Activated CD8-positive, alpha-beta T cell treated with anti-CD3 and anti-CD28 coated beads, Interleukin-2, amount 10 ng/mL, durations not matched to agents 7 days and 5 days (primary cell): Measurements from ENCODE around the gene SRSF4. TPM values are rescaled to one million over a fixed set of nuclear protein-coding genes. Genes with fewer than 3 reads are reported as not detected.

Experiments used
- ATAC-seq: fragments of 150-1000 bp; cut with Tn5 transposase; one replicate; pipeline ENCODE4 v1.10.0; 2021; ENCODE audit warnings: moderate library complexity
- CTCF ChIA-PET: fragments of 350-600 bp; sonication (Branson Sonifier 250); formaldehyde crosslinking; loops from one replicate; lab custom pipeline; 2021; ENCODE audit warnings: antibody characterized with exemption; lab: Charles Lee
- POLR2A ChIA-PET: fragments of 350-600 bp; sonication (Branson Sonifier 250); formaldehyde crosslinking; loops from one replicate; lab custom pipeline; 2021; ENCODE audit warnings: antibody characterized with exemption; lab: Charles Lee
- DNase-seq: peaks from one replicate; pipeline ENCODE4 v3.0.0-alpha.2; 2020
- H3K27ac Mint-ChIP-seq: one replicate; pipeline ENCODE4 v1.8.0; 2021; ENCODE audit warnings: mild to moderate bottlenecking, mixed read lengths
- H3K27me3 Mint-ChIP-seq: one replicate; pipeline ENCODE4 v1.8.0; 2021; ENCODE audit warnings: low read depth, mixed read lengths
- H3K36me3 Mint-ChIP-seq: one replicate; pipeline ENCODE4 v1.8.0; 2021; ENCODE audit warnings: low read depth, mixed read lengths
- H3K4me1 Mint-ChIP-seq: one replicate; pipeline ENCODE4 v1.8.0; 2021; ENCODE audit warnings: low read depth, mixed read lengths
- H3K4me3 Mint-ChIP-seq: one replicate; pipeline ENCODE4 v1.8.0; 2021; ENCODE audit warnings: mild to moderate bottlenecking, mixed read lengths
- H3K9me3 Mint-ChIP-seq: one replicate; pipeline ENCODE4 v1.8.0; 2022; ENCODE audit warnings: mixed read lengths; ENCODE audit not compliant: insufficient read depth
- total RNA-seq, 2 experiments: library from RNA; stranded (reverse); gene quantifications; one replicate each; pipeline ENCODE4 v1.2.3, GENCODE V29; 2021

Gene SRSF4
- total RNA-seq, 2 experiments from 2014 or later: 122 to 124 TPM

DNA sequence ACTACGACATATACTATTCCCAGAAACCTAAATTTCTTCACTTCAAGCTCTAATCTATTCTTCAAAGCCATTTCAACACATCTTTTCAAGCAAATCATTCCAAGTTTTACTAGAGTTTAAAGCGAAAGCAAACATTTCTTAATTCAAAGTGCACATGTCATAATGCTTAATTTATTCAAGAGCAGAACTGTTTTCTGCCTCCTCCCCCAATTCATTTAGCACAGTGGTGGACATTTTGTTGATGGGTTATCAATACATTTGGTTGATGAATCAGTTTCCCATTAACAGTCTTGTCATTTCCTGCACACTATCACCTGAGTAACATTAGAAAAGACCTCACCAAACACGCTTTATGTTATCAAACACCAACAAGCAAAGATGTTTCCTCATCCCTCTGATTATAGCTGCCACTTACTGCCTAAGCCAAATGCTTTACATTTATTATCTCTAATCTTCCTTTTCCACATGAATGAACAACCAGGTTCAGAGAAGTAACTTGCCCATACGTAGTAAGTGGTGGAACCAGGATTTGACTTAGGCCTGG, 2.0 kb downstream of the SRSF4 start:
- Mint-ChIP-seq H3K27ac (peak overlapping the region; percentile 97), H3K4me1 (peaks cover 51% of the 10 kb centered on the region), H3K27me3 (no peaks in the 10 kb centered on the region), H3K36me3 (peaks cover 39% of the 10 kb centered on the region), H3K4me3 (peak overlapping the region; percentile 96), H3K9me3 (no peaks in the 10 kb centered on the region)
- ChIA-PET CTCF (interaction anchor here (0.8 to 4.8 kb wide), 10 partner anchors 9 to 536 kb away, joined by 3 to 110 read pairs (median 7); partner anchors contain the start of gene TAF12), POLR2A (interaction anchor here (1.5 to 4.3 kb wide), 5 partner anchors 9 to 22 kb away, joined by 4 to 46 read pairs (median 16); no protein-coding TSS in a partner anchor)
- DNase-seq: no peak
- ATAC-seq: no peak

DNA sequence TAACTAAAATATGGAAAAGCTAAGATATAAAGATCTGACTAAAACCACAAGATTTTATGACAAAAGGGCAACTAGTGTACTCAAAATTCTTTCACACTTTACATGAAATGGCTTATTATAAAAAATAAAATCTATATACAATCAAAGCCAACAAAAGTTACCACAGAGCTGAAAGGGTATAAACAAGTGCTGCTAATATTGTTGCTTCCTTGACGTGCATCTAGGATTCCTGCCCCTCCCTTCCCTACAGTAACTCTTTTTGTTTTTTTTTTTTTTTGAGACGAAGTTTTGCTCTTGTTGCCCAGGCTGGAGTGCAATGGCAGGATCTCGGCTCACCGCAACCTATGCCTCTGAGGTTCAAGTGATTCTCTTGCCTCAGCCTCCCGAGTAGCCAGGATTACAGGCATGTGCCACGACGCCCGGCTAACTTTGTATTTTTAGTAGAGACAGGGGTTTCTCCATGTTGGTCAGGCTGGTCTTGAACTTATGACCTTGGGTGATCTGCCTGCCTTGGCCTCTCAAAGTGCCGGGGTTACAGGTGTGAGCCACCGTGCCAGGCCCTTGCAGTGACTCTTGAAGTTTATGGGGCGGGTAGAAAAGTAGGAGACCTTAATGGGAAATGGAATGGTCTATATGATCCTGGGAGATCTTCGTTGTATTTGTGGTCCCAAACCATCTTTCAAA, 4.5 kb downstream of the SRSF4 start:
- Mint-ChIP-seq H3K4me3 (no peak overlapping the region), H3K36me3 (peaks cover 50% of the 10 kb centered on the region), H3K27ac (peak overlapping the region; percentile 63), H3K9me3 (no peaks in the 10 kb centered on the region), H3K4me1 (peaks cover 49% of the 10 kb centered on the region), H3K27me3 (no peaks in the 10 kb centered on the region)
- POLR2A ChIA-PET: no interaction called here
- DNase-seq (no peak), ATAC-seq (no peak)
- CTCF ChIA-PET: interaction anchor here (1.0 kb wide), 1 partner anchor 25 kb away, joined by 5 read pairs; no protein-coding TSS in a partner anchor

DNA sequence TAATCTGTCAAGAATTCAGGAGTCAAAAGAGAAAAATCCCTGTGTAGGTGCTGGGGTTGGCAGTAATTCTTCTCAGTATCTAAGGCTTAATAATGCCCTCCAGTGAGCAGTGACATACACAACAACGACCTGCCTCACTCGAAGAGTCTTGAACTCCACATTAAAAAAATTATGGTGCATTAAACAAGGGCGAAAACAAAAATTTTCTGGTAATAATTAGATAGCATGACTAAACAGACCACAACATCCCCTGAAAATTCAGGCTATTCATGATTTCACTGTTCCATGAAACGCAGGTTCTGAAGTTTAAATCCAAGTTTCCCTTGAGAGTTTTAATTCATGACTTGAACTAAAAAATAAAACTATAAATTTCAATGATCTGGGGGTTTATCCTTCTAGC, 5.1 kb downstream of the SRSF4 start:
- CTCF ChIA-PET: interaction anchor here (1.0 kb wide), 1 partner anchor 26 kb away, joined by 5 read pairs; no protein-coding TSS in a partner anchor
- peaks cover 53% of the 10 kb centered on the region for H3K36me3 Mint-ChIP-seq
- no peak for ATAC-seq

DNA sequence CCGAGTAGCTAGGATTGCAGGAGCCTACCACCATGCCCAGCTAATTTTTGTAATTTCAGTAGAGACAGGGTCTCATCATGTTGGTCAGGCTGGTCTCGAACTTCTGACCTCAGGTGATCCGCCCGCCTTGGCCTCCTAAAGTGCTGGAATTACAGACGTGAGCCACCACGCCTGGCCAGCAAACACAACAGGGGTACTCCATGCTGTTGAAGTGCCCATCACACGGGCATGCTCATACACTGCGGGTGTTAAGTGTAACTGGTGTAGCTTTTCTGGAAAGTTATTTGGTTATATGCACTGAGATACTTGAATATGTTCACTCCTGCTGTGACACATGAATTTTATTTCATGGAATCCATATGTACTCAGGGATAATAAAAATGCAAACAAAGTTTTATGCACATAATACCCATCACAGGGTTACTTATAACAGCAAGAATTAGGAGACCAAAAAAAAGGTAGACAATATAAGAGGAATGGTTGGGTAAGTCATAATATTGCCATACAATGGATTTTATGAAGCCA, 9.2 kb downstream of the SRSF4 start:
- peaks cover 60% of the 10 kb centered on the region for H3K4me1 Mint-ChIP-seq
- H3K9me3 Mint-ChIP-seq: no peaks in the 10 kb centered on the region
- H3K27me3 Mint-ChIP-seq: no peaks in the 10 kb centered on the region
- POLR2A ChIA-PET: no interaction called here
- DNase-seq (no peak), ATAC-seq (no peak)
- CTCF ChIA-PET: interaction anchor here (1.3 to 3.9 kb wide), 2 partner anchors 8 to 24 kb away, joined by 3 to 41 read pairs; partner anchors contain the start of gene SRSF4
- peaks cover 56% of the 10 kb centered on the region for H3K36me3 Mint-ChIP-seq
- H3K4me3 Mint-ChIP-seq: no peak overlapping the region
- H3K27ac Mint-ChIP-seq: peak overlapping the region; percentile 34

More for the DNA sequence above, 5.1 kb downstream of the SRSF4 start:
- POLR2A ChIA-PET: no interaction called here
- Mint-ChIP-seq H3K27me3 (no peaks in the 10 kb centered on the region), H3K4me1 (peaks cover 50% of the 10 kb centered on the region), H3K27ac (no peak overlapping the region), H3K9me3 (no peaks in the 10 kb centered on the region), H3K4me3 (no peak overlapping the region)
- DNase-seq: no peak

DNA sequence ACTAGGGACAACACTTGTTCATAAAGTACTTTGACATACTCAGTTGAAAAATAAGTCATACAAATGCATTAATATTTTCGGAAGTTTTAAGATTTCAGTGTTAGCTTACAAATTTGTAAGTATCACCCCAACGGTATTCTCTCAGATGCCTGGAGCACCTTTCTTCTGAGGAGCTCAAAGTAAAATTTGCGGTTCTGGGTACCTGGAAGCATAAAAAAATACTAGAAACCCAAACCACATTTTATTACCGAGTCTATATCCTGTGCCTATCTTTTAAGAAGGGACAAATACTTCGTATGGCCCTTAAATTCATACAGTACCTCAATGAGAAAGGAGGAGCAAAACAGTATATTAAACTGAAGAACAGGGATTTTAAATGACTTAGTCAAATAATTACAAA, 10.2 kb downstream of the SRSF4 start:
- Mint-ChIP-seq H3K36me3 (peaks cover 58% of the 10 kb centered on the region), H3K4me1 (peaks cover 62% of the 10 kb centered on the region), H3K27me3 (no peaks in the 10 kb centered on the region), H3K27ac (peak overlapping the region; percentile 71), H3K4me3 (peak overlapping the region; percentile 52), H3K9me3 (no peaks in the 10 kb centered on the region)
- peak; percentile 66 for ATAC-seq
- DNase-seq: peak; percentile 30
- POLR2A ChIA-PET: interaction anchor here (0.8 to 2.6 kb wide), 2 partner anchors 10 to 287 kb away, joined by 4 to 46 read pairs; partner anchors contain the start of gene SRSF4
- CTCF ChIA-PET: interaction anchor here (0.9 to 3.9 kb wide), 7 partner anchors 9 to 387 kb away, joined by 3 to 41 read pairs (median 6); partner anchors contain the start of gene SRSF4

DNA sequence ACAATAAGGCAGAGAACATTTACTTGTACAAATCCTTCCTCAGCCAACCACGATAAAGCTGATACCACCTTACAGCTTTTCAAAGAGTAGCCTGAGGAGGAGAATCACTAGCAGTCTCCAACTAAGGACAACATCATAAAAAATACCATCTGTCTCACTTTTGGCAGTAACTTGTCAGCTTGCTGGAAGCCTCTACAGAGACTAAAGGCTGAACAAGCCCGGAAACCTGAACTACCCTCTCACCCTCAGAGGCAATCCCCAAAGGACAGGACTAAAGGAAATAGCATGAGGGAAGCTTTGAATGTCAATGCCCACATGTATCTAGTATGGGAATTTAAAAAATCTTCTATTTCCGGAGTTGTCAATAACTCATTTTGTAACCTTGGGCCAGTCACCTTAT, 10.6 kb downstream of the SRSF4 start:
- CTCF ChIA-PET: interaction anchor here (0.9 to 3.9 kb wide), 7 partner anchors 10 to 386 kb away, joined by 3 to 41 read pairs (median 6); partner anchors contain the start of gene SRSF4
- DNase-seq (no peak), ATAC-seq (no peak)
- POLR2A ChIA-PET: interaction anchor here (0.8 to 2.6 kb wide), 2 partner anchors 10 to 286 kb away, joined by 4 to 46 read pairs; partner anchors contain the start of gene SRSF4
- H3K9me3 Mint-ChIP-seq: no peaks in the 10 kb centered on the region
- H3K36me3 Mint-ChIP-seq: peaks cover 61% of the 10 kb centered on the region
- peaks cover 64% of the 10 kb centered on the region for H3K4me1 Mint-ChIP-seq
- H3K4me3 Mint-ChIP-seq: peak overlapping the region; percentile 52
- no peaks in the 10 kb centered on the region for H3K27me3 Mint-ChIP-seq
- H3K27ac Mint-ChIP-seq: peak overlapping the region; percentile 71

DNA sequence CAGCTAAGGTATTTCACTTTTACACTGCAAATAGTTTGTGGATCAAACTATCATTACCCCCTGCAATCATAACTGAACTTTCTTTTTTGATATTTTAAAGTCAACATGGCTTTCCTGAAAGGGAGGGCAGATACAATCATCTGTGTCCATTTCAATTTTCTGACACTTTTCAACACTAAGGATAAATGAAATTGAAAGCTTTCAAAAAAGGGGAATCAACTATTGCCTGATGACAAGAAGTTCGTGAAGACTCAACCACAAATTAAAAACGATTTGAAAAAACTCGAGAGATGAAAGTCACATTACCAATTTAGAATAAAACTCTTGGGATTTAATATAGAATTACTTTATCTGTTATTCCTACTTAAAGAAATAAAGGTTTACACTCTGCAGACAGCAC, 11.7 kb downstream of the SRSF4 start:
- peaks cover 75% of the 10 kb centered on the region for H3K4me1 Mint-ChIP-seq
- ATAC-seq: no peak
- ChIA-PET CTCF (interaction anchor here (0.6 to 3.9 kb wide), 8 partner anchors 9 to 502 kb away, joined by 3 to 41 read pairs (median 6); partner anchors contain the start of gene SRSF4), POLR2A (interaction anchor here (0.6 to 2.6 kb wide), 3 partner anchors 11 to 588 kb away, joined by 3 to 46 read pairs (median 3); partner anchors contain the start of gene SRSF4)
- no peak overlapping the region for H3K4me3 Mint-ChIP-seq
- H3K27ac Mint-ChIP-seq: peak overlapping the region; percentile 60
- no peaks in the 10 kb centered on the region for H3K27me3 Mint-ChIP-seq
- DNase-seq: no peak
- peaks cover 72% of the 10 kb centered on the region for H3K36me3 Mint-ChIP-seq
- H3K9me3 Mint-ChIP-seq: no peaks in the 10 kb centered on the region

DNA sequence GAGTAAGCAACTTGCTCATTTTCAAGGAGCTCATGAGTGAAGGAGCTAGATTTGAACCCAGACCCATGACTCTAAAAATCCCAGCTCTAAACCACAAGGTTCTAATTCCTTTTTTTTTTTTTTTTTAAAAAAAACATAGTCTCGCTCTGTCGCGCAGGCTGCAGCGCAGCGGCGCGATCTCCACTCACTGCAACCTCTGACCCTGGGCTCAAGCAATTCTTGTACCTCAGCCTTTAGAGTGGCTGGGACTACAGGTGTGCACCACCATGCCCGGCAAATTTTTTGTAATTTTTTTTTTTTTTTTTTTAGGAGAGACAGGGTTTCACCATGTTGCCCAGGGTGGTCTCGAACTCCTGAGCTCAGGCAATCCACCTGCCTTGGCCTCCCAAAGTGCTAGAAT, 13.8 kb downstream of the SRSF4 start:
- Mint-ChIP-seq H3K4me1 (peaks cover 85% of the 10 kb centered on the region), H3K4me3 (no peak overlapping the region), H3K36me3 (peaks cover 83% of the 10 kb centered on the region), H3K27ac (no peak overlapping the region), H3K9me3 (no peaks in the 10 kb centered on the region), H3K27me3 (no peaks in the 10 kb centered on the region)
- ChIA-PET CTCF (interaction anchor here (1.4 to 3.4 kb wide), 2 partner anchors 35 to 46 kb away, joined by 3 to 27 read pairs; no protein-coding TSS in a partner anchor), POLR2A (interaction anchor here (2.1 to 2.2 kb wide), 2 partner anchors 12 to 14 kb away, joined by 9 to 13 read pairs; partner anchors contain the start of gene SRSF4)
- DNase-seq: no peak
- no peak for ATAC-seq

DNA sequence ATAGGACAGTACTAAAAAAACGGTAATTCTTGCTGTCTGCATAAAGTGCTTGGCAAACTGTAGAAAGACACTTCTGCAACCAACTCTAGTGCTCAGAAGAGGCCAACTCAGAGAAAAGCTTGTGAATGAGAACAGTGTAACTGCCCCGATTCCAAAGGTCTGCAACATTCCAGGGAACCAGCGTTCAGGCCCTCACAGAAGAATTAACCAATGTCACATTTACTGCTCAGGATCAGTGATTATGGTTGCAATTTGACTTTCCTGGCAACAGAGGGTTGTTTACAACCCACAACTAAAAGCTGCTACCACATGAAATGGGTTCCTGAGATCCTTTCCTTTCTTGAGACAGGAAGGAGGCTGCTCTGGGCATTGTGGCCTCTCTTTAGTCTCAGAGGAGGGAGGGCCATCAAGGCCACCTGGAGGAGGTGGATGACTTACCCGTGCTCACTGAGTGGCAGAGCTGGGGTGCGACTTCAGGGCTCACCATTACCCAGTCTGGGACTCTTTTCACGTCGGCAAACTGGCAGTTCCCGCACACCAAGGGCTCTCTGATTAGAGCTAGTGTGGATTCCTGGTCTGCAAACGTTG, 15.3 kb downstream of the SRSF4 start:
- peaks cover 75% of the 10 kb centered on the region for H3K36me3 Mint-ChIP-seq
- peak overlapping the region; percentile 46 for H3K27ac Mint-ChIP-seq

DNA sequence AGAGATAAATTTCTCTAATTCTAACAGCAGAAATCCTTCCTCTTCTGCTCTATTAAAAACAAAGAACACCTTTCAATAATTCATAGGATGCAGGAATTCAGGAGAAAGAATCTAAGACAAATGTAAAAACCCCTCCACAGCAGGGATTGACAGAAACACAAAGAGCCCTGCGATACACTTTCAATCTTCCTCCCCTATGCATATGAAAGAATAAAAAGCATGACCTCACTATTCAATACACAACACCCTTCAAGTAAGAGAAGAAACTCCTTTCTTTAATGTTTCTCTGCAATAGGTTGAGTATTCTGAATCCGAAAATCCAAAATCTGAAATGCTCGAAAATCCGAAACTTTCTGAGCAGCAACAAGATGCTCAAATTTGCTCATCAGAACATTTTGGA, 17.1 kb downstream of the SRSF4 start:
- Mint-ChIP-seq H3K9me3 (no peaks in the 10 kb centered on the region), H3K4me1 (peaks cover 71% of the 10 kb centered on the region), H3K36me3 (peaks cover 66% of the 10 kb centered on the region), H3K27ac (no peak overlapping the region), H3K27me3 (no peaks in the 10 kb centered on the region), H3K4me3 (no peak overlapping the region)
- ATAC-seq (no peak), DNase-seq (no peak)
- ChIA-PET CTCF (interaction anchor here (1.0 to 3.4 kb wide), 2 partner anchors 38 kb away, joined by 3 to 27 read pairs; no protein-coding TSS in a partner anchor), POLR2A (interaction anchor here (1.0 kb wide), 1 partner anchor 17 kb away, joined by 4 read pairs; the partner anchor contains the start of gene SRSF4)

More for the DNA sequence above, 15.3 kb downstream of the SRSF4 start:
- DNase-seq: peak; percentile 36
- H3K4me3 Mint-ChIP-seq: no peak overlapping the region
- CTCF ChIA-PET: interaction anchor here (1.3 to 3.4 kb wide), 6 partner anchors 11 to 289 kb away, joined by 3 to 27 read pairs (median 5); partner anchors contain the start of gene SRSF4
- ATAC-seq: peak; percentile 73
- H3K4me1 Mint-ChIP-seq: peaks cover 79% of the 10 kb centered on the region
- no peaks in the 10 kb centered on the region for H3K9me3 Mint-ChIP-seq
- H3K27me3 Mint-ChIP-seq: no peaks in the 10 kb centered on the region
- POLR2A ChIA-PET: interaction anchor here (0.9 to 2.2 kb wide), 4 partner anchors 9 to 523 kb away, joined by 3 to 13 read pairs (median 6); partner anchors contain the start of genes SRSF4 and TAF12
